Natural killer cell treated with Interleukin-12 subunit alpha and Interleukin-12 subunit beta and Interleukin-15 and Interleukin-18, amount 100 ng/mL, for 72 hours (primary cell): ENCODE data around the gene RBM7. TPM values are rescaled to one million over a fixed set of nuclear protein-coding genes. Genes with fewer than 3 reads are reported as not detected.

Experiments used
- ATAC-seq, 2 donors: fragments of 150-1000 bp; cut with Tn5 transposase in 1 of 2; sonication (Bioruptor Pico), chemical (Tn5 transposase) in 1 of 2; 2 replicates each; pipeline ENCODE4 v1.10.0; 2021
- DNase-seq: peaks from one replicate; pipeline ENCODE4 v3.0.0; 2022; ENCODE audit warnings: low spot score
- H3K27ac Mint-ChIP-seq, 2 donors: 1 replicate in 1 of 2; 2 replicates in 1 of 2; pipeline ENCODE4 v1.8.0; 2022; ENCODE audit warnings: mixed read lengths in 2 of 2, mild to moderate bottlenecking in 1 of 2, moderate library complexity in 1 of 2
- H3K27me3 Mint-ChIP-seq, 2 donors: 1 replicate in 1 of 2; 2 replicates in 1 of 2; pipeline ENCODE4 v1.8.0; 2022; ENCODE audit warnings: mixed read lengths in 2 of 2
- H3K36me3 Mint-ChIP-seq: one replicate; pipeline ENCODE4 v1.8.0; 2022; ENCODE audit warnings: mixed read lengths
- H3K4me1 Mint-ChIP-seq, 2 donors: 1 replicate in 1 of 2; 2 replicates in 1 of 2; pipeline ENCODE4 v1.8.0; 2022; ENCODE audit warnings: low read depth in 2 of 2, mixed read lengths in 2 of 2, mild to moderate bottlenecking in 1 of 2
- H3K4me3 Mint-ChIP-seq: one replicate; pipeline ENCODE4 v1.8.0; 2022; ENCODE audit warnings: mixed read lengths
- H3K9me3 Mint-ChIP-seq: 2 replicates; pipeline ENCODE4 v1.8.0; 2022; ENCODE audit warnings: mixed read lengths
- total RNA-seq, 2 donors: library from RNA; stranded (reverse); gene quantifications; one replicate each; pipeline ENCODE4 v1.2.3, GENCODE V29; 2022

Gene RBM7
- total RNA-seq, 2 donors from 2014 or later = 20.2 to 34.1 TPM

DNA sequence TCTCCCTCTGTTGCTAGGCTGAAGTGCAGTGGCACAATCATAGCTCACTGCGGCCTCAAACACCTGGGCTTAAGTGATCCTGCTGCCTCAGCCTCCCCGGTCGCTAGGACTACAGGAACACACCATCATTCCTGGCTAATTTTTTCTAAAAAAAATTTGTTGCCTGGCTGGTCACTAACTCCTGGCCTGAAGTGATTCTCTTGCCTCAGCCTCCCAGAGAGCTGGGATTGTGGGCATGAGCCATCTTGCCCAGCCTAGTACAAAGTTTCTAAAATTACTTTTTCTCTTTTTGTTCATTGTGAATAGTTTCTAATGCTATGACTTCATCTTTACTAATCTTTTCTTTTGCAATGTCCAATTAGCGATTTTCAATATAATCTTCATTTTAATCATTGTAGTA is 12.5 kb downstream of the RBM7 start:
- Mint-ChIP-seq H3K27ac (no peak overlapping the region), H3K9me3 (no peaks in the 10 kb centered on the region), H3K4me1 (no peaks in the 10 kb centered on the region), H3K4me3 (no peak overlapping the region), H3K27me3 (no peaks in the 10 kb centered on the region), H3K36me3 (peaks cover 13% of the 10 kb centered on the region)
- no peak for ATAC-seq
- DNase-seq = no peak

GRCh38 chr11:114413958-114414357 is 13.5 kb downstream of the RBM7 start:
- Mint-ChIP-seq H3K27ac (no peak overlapping the region), H3K4me1 (no peaks in the 10 kb centered on the region), H3K4me3 (no peak overlapping the region), H3K36me3 (peaks cover 13% of the 10 kb centered on the region), H3K27me3 (no peaks in the 10 kb centered on the region), H3K9me3 (no peaks in the 10 kb centered on the region)
- DNase-seq (no peak), ATAC-seq (no peak)

- Mint-ChIP-seq H3K36me3 (peaks cover 6% of the 10 kb centered on the region), H3K27ac (no peak overlapping the region), H3K4me3 (no peak overlapping the region), H3K4me1 (no peaks in the 10 kb centered on the region), H3K27me3 (no peaks in the 10 kb centered on the region), H3K9me3 (no peaks in the 10 kb centered on the region)
- DNase-seq (no peak), ATAC-seq (no peak)
Observed at GRCh38 chr11:114416441-114416961, 16.0 kb downstream of the RBM7 start.

- ATAC-seq (no peak), DNase-seq (no peak)
- H3K4me1 Mint-ChIP-seq = no peaks in the 10 kb centered on the region
- peaks cover 11% of the 10 kb centered on the region for H3K36me3 Mint-ChIP-seq
- H3K9me3 Mint-ChIP-seq = no peaks in the 10 kb centered on the region
- no peaks in the 10 kb centered on the region for H3K27me3 Mint-ChIP-seq
- H3K27ac Mint-ChIP-seq = no peak overlapping the region
- no peak overlapping the region for H3K4me3 Mint-ChIP-seq
Observed at GRCh38 chr11:114426280-114426679, 25.8 kb downstream of the RBM7 start.

DNA sequence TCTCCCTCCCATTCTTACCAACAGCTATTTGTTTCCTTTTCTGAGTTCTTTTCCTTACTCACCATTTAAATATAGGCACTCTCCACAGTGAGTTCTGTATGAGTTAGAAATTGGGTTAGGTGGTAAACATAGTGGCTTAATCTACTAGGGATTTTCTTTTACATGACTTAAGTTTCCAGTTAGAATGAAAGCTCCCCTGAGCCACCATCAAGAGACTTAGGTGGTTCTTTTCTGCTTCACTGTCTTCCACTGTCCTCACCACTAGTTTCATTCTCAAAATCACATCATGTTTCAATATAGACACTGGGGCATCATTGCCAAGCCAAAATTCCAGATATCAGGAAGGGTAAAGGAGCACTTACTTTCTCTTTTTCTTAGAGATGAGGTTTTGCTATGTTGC is 29.8 kb downstream of the RBM7 start:
- H3K9me3 Mint-ChIP-seq = no peaks in the 10 kb centered on the region
- no peak overlapping the region for H3K4me3 Mint-ChIP-seq
- DNase-seq (no peak), ATAC-seq (no peak)
- no peaks in the 10 kb centered on the region for H3K36me3 Mint-ChIP-seq
- no peaks in the 10 kb centered on the region for H3K27me3 Mint-ChIP-seq
- no peak overlapping the region for H3K27ac Mint-ChIP-seq
- H3K4me1 Mint-ChIP-seq = no peaks in the 10 kb centered on the region

DNA sequence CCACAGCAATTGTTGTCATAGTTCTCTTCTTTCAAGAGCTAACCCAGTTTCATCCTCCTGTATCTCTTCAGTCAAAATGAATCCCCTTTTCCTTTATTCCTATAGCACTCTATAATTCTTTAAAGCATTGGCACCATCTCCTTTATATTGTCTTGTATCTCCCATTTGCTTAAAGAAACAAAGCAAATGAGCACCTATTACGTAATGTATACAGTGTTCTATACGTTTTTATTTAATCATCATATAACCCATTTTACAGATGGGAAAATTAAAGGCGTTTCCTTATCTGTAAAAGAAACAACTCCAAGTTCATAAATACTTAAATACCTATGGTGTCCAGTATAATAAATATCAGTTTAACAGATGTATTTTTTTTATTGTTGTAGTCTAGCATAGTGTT is 32.4 kb downstream of the RBM7 start:
- no peak overlapping the region for H3K27ac Mint-ChIP-seq
- no peak for DNase-seq
- no peak for ATAC-seq
- H3K4me3 Mint-ChIP-seq = no peak overlapping the region
- H3K36me3 Mint-ChIP-seq = no peaks in the 10 kb centered on the region
- H3K27me3 Mint-ChIP-seq = no peaks in the 10 kb centered on the region
- H3K9me3 Mint-ChIP-seq = no peaks in the 10 kb centered on the region
- no peaks in the 10 kb centered on the region for H3K4me1 Mint-ChIP-seq

DNA sequence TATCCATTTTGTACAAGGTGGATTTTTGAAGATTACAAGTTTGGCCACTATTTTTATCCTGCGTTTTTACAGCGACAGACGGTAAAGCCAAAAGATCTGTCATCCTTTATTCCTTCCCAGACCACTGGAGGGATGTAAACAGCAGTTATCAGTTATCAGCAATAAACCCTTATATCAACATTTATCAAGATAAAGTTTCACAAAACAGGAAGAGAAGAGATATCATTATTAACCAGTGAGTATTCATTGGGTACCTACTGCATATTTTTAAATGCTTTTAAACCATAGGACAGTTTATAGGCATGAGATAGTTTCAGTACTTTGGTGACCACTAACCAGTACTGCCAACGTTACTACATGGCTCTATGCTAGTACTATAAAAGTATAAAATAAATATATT is 32.9 kb downstream of the RBM7 start:
- Mint-ChIP-seq H3K4me3 (no peak overlapping the region), H3K9me3 (no peaks in the 10 kb centered on the region), H3K27me3 (no peaks in the 10 kb centered on the region), H3K4me1 (no peaks in the 10 kb centered on the region), H3K36me3 (no peaks in the 10 kb centered on the region), H3K27ac (no peak overlapping the region)
- ATAC-seq (no peak), DNase-seq (no peak)

- Mint-ChIP-seq H3K36me3 (no peaks in the 10 kb centered on the region), H3K4me1 (peaks cover 17 to 24% of the 10 kb centered on the region in 2 donors), H3K9me3 (no peaks in the 10 kb centered on the region), H3K27me3 (no peaks in the 10 kb centered on the region), H3K27ac (peak overlapping the region in 1 of 2 donors; percentile 79), H3K4me3 (no peak overlapping the region)
- DNase-seq = no peak
- no peak for ATAC-seq
Observed at GRCh38 chr11:114438303-114438702, 37.8 kb downstream of the RBM7 start.

GRCh38 chr11:114439229-114440120 is 39.0 kb downstream of the RBM7 start, which contains the start of gene REXO2:
Gene REXO2, plus strand, starts transcription at chr11:114439467. Its CDS starts 62 bp downstream, at chr11:114439529.
- H3K36me3 Mint-ChIP-seq = no peaks in the 10 kb centered on the region
- peak; percentile 95 for DNase-seq
- no peaks in the 10 kb centered on the region for H3K9me3 Mint-ChIP-seq
- peak within 1 kb of the TSS; percentile 79 to 95 for H3K27ac Mint-ChIP-seq
- no peaks in the 10 kb centered on the region for H3K27me3 Mint-ChIP-seq
- peak; percentile 99 for ATAC-seq
- H3K4me3 Mint-ChIP-seq = peak within 1 kb of the TSS; percentile 93
- peaks cover 17 to 24% of the 10 kb centered on the region in 2 donors for H3K4me1 Mint-ChIP-seq

- H3K36me3 Mint-ChIP-seq = no peaks in the 10 kb centered on the region
Observed at GRCh38 chr11:114440121-114440860, 39.8 kb downstream of the RBM7 start.

DNA sequence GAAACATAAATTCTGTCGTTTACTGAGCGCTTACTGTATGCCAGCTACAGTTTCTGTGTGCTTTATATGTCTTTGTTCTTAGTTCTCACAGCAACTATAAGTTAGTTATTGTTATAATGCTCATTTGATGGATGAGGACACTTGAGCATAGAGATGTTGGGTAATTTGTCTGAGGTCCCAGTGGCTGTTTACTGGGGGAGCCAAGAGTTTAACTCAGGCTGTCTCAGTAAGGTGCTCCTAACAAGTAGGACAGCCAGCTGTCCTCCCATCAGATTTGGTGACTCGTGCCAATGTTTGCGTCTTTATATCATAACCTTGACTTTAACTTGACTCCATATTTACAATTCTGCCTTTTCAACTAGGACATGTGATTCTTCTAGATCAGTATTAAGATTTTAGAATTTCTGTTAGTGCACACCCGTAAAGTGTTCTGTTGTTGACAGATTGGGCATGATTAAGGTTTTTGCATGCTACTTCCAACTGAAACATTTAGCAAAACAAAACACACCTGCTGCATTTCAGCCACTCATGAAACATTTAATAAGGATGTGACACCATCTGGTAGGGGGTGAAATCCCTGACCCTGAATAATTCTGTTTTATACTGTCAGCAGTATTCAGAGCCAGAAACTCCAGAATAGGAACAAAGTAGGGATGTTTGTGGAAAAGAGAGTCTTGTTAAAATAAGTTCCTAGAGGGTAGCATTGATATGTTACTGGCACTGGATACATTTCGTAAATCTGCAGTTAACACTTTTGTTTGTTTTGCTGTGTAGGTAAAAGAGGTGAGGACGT is 40.7 kb downstream of the RBM7 start:
- Mint-ChIP-seq H3K27ac (no peak overlapping the region), H3K27me3 (no peaks in the 10 kb centered on the region), H3K4me3 (no peak overlapping the region), H3K36me3 (peaks cover 1% of the 10 kb centered on the region), H3K4me1 (peaks cover 17 to 24% of the 10 kb centered on the region in 2 donors), H3K9me3 (no peaks in the 10 kb centered on the region)
- no peak for ATAC-seq
- no peak for DNase-seq

More at GRCh38 chr11:114440121-114440860, 39.8 kb downstream of the RBM7 start:
- peak overlapping the region; percentile 79 to 95 for H3K27ac Mint-ChIP-seq
- H3K4me1 Mint-ChIP-seq = peaks cover 17 to 24% of the 10 kb centered on the region in 2 donors
- DNase-seq (no peak), ATAC-seq (no peak)
- H3K9me3 Mint-ChIP-seq = no peaks in the 10 kb centered on the region
- H3K27me3 Mint-ChIP-seq = no peaks in the 10 kb centered on the region
- peak overlapping the region; percentile 93 for H3K4me3 Mint-ChIP-seq

- Mint-ChIP-seq H3K36me3 (peaks cover 7% of the 10 kb centered on the region), H3K4me3 (no peak overlapping the region), H3K9me3 (no peaks in the 10 kb centered on the region), H3K27me3 (no peaks in the 10 kb centered on the region), H3K4me1 (peaks cover 22 to 24% of the 10 kb centered on the region in 2 donors), H3K27ac (no peak overlapping the region)
- ATAC-seq = no peak
- no peak for DNase-seq
Observed at GRCh38 chr11:114441921-114442320, 41.5 kb downstream of the RBM7 start.

DNA sequence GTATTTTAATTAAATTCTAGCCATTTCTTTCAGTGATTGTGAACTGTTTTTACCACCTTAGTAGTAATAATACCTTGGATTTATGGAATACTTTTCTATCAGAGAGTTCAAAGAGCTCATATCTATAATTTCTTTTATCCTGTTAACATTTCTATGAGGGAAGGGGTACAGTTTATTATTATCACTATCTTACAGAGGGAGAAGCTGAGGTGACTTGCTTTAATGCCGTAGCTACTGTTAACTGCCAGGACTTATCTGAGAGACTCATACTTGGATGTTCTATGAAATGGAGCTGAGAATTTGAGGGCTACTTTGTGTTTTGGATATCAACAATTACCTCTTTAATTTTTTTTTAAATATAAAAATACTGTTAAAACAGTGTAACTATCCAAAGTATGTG is 42.1 kb downstream of the RBM7 start:
- peaks cover 7% of the 10 kb centered on the region for H3K36me3 Mint-ChIP-seq

More for the DNA sequence above, 42.1 kb downstream of the RBM7 start:
- Mint-ChIP-seq H3K4me3 (no peak overlapping the region), H3K4me1 (peaks cover 24 to 25% of the 10 kb centered on the region in 2 donors), H3K9me3 (no peaks in the 10 kb centered on the region), H3K27ac (no peak overlapping the region), H3K27me3 (no peaks in the 10 kb centered on the region)
- no peak for ATAC-seq
- DNase-seq = no peak
